ENCODE measurements around the gene WDFY2.

The WDFY2 gene

GRCh38 chr13:51803422-51804294, 219.4 kb downstream of the WDFY2 start, which contains the start of gene DHRS12:
TSS of gene DHRS12 (minus strand) at chr13:51804163. CDS start at chr13:51799659, 4,504 bp downstream.
- peak; percentile 95 for DNase-seq

GRCh38 chr13:51804295-51805172, 220.3 kb downstream of the WDFY2 start:
- no peak for DNase-seq

- no peak for DNase-seq
These were observed 221.1 kb downstream of the WDFY2 start for GRCh38 chr13:51805313-51805712.

GRCh38 chr13:51805925-51806324, 221.7 kb downstream of the WDFY2 start:
- DNase-seq = no peak

GRCh38 chr13:51806566-51806965, 222.3 kb downstream of the WDFY2 start:
- DNase-seq = no peak

- DNase-seq = no peak
These were observed 222.8 kb downstream of the WDFY2 start for GRCh38 chr13:51807041-51807440.

GRCh38 chr13:51808811-51809210, 224.5 kb downstream of the WDFY2 start:
- no peak for DNase-seq

GRCh38 chr13:51811046-51811445, 226.8 kb downstream of the WDFY2 start:
- DNase-seq = no peak

GRCh38 chr13:51811920-51812451, 227.7 kb downstream of the WDFY2 start:
- DNase-seq = no peak

GRCh38 chr13:51814071-51814470, 229.8 kb downstream of the WDFY2 start:
- DNase-seq = no peak

GRCh38 chr13:51814825-51815650, 230.8 kb downstream of the WDFY2 start:
- DNase-seq = peak; percentile 71

GRCh38 chr13:51815848-51816247, 231.6 kb downstream of the WDFY2 start:
- no peak for DNase-seq

- DNase-seq = no peak
These were observed 232.5 kb downstream of the WDFY2 start for GRCh38 chr13:51816604-51817249.

Measured in central memory CD4-positive, alpha-beta T cell (primary cell).